Measurements from ENCODE around the gene KATNBL1.
"Not testable (repeated sequence)": the region's sequence is repeated elsewhere in the genome, so short reads cannot be mapped to it uniquely, and the experiment has no call there.

The KATNBL1 gene

DNA sequence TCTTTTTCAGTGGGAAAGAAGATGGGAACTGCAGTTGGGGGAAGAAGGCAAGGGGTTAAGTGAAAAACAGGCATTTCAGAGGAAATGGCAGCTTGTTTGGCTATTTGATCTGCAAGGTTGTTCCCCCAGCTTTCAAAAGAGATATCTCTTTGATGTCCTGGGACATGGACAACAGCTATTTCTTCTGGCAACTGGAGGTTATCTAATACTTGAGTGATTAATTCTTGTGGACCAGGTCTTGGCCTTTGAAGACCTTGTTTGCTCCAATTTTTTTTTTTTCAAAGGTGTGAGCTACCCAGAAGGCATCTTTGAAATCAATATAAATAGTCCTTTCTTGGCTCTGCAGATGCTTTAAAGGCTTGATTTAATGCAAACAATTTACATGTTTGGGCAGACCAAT, 51.5 kb downstream of the KATNBL1 start:
- ATAC-seq (no peak), DNase-seq (ENCODE audit: low spot score in 2 of 2) (no peak)
- Mint-ChIP-seq H3K4me3 (no peak overlapping the region), H3K27ac (no peak overlapping the region), H3K9me3 (peaks cover 20% of the 10 kb centered on the region), H3K4me1 (no peaks in the 10 kb centered on the region), H3K36me3 (peaks cover 55% of the 10 kb centered on the region)

DNA sequence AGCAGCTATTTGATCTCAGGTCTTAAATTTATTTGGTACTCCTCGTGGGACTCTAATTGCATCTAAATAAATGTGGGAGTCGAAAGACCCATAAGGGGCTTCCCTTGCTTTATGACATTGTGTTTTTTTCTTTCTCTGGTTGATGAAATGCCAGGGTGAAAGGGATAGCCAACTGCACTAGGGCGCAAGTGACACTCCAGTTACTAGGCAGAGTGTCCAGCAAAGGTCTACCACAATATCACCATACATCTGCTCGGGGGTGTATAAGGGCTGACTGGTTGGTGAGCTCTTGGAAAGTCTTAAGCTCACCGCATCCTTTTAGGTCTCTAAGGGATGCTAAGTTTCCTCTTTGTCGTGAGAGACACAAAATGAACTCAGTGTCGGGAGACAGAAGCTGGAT, 54.0 kb downstream of the KATNBL1 start:
- ATAC-seq: no peak
- peaks cover 15% of the 10 kb centered on the region for H3K9me3 Mint-ChIP-seq
- no peak overlapping the region for H3K4me3 Mint-ChIP-seq
- peak overlapping the region; percentile 80 for H3K27ac Mint-ChIP-seq
- H3K4me1 Mint-ChIP-seq: no peaks in the 10 kb centered on the region
- peaks cover 71% of the 10 kb centered on the region for H3K36me3 Mint-ChIP-seq
- DNase-seq (ENCODE audit: low spot score in 2 of 2): no peak

- peaks cover 15% of the 10 kb centered on the region for H3K9me3 Mint-ChIP-seq
- no peak overlapping the region for H3K4me3 Mint-ChIP-seq
- peak overlapping the region; percentile 80 for H3K27ac Mint-ChIP-seq
- H3K36me3 Mint-ChIP-seq: peaks cover 72% of the 10 kb centered on the region
- DNase-seq (ENCODE audit: low spot score in 2 of 2) (no peak), ATAC-seq (peak; percentile 96)
- H3K4me1 Mint-ChIP-seq: no peaks in the 10 kb centered on the region
Measured at GRCh38 chr15:34154725-34155204, 55.1 kb downstream of the KATNBL1 start.

DNA sequence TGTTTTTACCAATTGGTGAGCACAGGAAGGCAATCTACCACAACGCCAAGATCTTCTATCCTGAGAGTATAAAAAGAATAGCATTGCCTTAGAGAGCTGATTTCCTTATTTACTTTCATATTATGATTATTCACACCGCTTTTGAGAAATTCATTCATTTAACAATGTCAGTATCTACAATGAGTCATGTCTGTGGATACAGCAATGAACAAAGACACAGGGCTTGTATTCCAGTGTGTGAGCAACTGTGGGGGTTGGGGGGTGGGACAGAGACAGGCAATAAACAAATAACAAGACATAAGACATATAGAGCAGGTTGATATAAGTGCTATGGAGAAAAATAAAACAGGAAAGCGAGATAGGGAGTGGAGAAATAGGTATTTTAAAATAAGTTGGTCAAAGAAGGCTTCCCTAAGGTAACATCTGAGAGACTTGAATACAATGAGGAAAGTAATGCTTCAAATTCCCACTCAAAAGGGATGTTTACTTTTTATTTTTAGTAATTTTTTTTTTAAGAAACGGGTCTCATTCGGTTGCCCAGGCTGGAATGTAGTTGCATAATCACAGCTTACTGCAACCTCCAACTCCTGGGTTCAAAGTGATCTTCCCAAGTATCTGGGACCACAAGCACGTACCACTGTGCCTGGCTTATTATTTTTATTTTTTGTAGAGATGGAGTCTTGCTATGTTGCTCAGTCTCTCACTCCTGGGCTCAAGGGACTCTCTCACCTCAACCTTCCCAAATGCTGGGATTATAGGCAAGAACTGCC, 62.3 kb downstream of the KATNBL1 start:
- Mint-ChIP-seq H3K36me3 (peaks cover 96% of the 10 kb centered on the region), H3K27ac (peak overlapping the region; percentile 55), H3K4me1 (no peaks in the 10 kb centered on the region), H3K9me3 (no peaks in the 10 kb centered on the region), H3K4me3 (no peak overlapping the region)
- ATAC-seq (no peak), DNase-seq (ENCODE audit: low spot score in 2 of 2) (no peak)

DNA sequence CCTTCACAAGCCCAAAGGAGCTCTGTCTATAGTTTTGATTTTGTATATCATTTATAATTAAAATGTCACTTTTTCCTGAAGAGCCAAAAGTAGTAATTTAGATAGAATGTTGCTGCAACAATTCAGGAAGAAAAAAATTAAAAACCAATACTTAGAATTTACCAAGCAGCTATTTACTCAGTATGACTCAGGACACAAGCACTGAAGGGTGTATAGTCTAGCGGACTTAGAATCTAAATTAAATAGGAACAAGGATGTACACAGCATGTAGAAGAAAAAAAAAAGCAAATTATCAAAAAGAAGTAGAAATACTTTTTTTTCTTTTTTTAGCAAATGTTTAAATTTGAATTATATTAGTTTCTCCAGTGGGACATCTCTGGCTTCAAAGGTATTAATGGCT, 76.4 kb downstream of the KATNBL1 start:
- DNase-seq (ENCODE audit: low spot score in 2 of 2) (no peak), ATAC-seq (no peak)
- H3K36me3 Mint-ChIP-seq: no peaks in the 10 kb centered on the region
- no peaks in the 10 kb centered on the region for H3K4me1 Mint-ChIP-seq
- no peak overlapping the region for H3K27ac Mint-ChIP-seq
- H3K4me3 Mint-ChIP-seq: no peak overlapping the region
- peaks cover 3% of the 10 kb centered on the region for H3K9me3 Mint-ChIP-seq

GRCh38 chr15:34132881-34133280, 77.0 kb downstream of the KATNBL1 start:
- ATAC-seq: no peak

GRCh38 chr15:34128898-34129297, 81.0 kb downstream of the KATNBL1 start:
- no peak overlapping the region for H3K4me3 Mint-ChIP-seq

More at GRCh38 chr15:34132881-34133280, 77.0 kb downstream of the KATNBL1 start:
- DNase-seq (ENCODE audit: low spot score in 2 of 2): no peak
- Mint-ChIP-seq H3K4me3 (no peak overlapping the region), H3K4me1 (no peaks in the 10 kb centered on the region), H3K9me3 (peaks cover 3% of the 10 kb centered on the region), H3K27ac (no peak overlapping the region), H3K36me3 (no peaks in the 10 kb centered on the region)

GRCh38 chr15:34126522-34126921, 83.4 kb downstream of the KATNBL1 start:
- no peak for ATAC-seq
- Mint-ChIP-seq H3K4me3 (no peak overlapping the region), H3K27ac (no peak overlapping the region), H3K36me3 (no peaks in the 10 kb centered on the region), H3K9me3 (peaks cover 3% of the 10 kb centered on the region), H3K4me1 (no peaks in the 10 kb centered on the region)
- no peak for DNase-seq (ENCODE audit: low spot score in 2 of 2)

More at GRCh38 chr15:34128898-34129297, 81.0 kb downstream of the KATNBL1 start:
- H3K4me1 Mint-ChIP-seq: no peaks in the 10 kb centered on the region
- ATAC-seq: no peak
- H3K9me3 Mint-ChIP-seq: peaks cover 3% of the 10 kb centered on the region
- DNase-seq (ENCODE audit: low spot score in 2 of 2): no peak
- H3K36me3 Mint-ChIP-seq: no peaks in the 10 kb centered on the region
- no peak overlapping the region for H3K27ac Mint-ChIP-seq

- peaks cover 3% of the 10 kb centered on the region for H3K9me3 Mint-ChIP-seq
- H3K27ac Mint-ChIP-seq: no peak overlapping the region
- DNase-seq (ENCODE audit: low spot score in 2 of 2) (no peak), ATAC-seq (no peak)
- H3K36me3 Mint-ChIP-seq: no peaks in the 10 kb centered on the region
- no peak overlapping the region for H3K4me3 Mint-ChIP-seq
- H3K4me1 Mint-ChIP-seq: no peaks in the 10 kb centered on the region
Measured at GRCh38 chr15:34125945-34126344, 84.0 kb downstream of the KATNBL1 start.

- no peaks in the 10 kb centered on the region for H3K36me3 Mint-ChIP-seq
- ATAC-seq (no peak), DNase-seq (ENCODE audit: low spot score in 2 of 2) (no peak)
- H3K27ac Mint-ChIP-seq: no peak overlapping the region
- H3K9me3 Mint-ChIP-seq: peaks cover 3% of the 10 kb centered on the region
- no peaks in the 10 kb centered on the region for H3K4me1 Mint-ChIP-seq
- H3K4me3 Mint-ChIP-seq: no peak overlapping the region
Measured at GRCh38 chr15:34124651-34125050, 85.2 kb downstream of the KATNBL1 start.

DNA sequence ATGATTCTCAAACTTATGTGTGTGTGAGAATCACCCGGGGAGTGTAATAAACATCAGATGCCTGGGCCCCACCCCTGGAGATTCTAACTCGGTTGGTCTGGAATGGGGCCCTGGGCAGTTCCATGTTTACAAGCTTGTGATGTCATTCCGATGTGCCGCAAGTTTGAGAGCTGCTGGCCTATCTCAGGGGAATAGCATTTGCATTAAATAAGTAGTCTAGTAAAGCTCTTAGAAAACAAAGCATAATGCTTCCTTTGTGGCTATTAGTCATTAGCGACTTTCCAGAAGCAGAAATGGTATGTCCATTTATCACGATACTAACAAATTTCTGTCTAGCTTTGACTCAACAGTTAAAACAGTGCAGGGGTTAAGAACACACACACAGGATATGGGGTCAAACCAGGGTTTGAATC, 87.1 kb downstream of the KATNBL1 start:
- H3K4me1 Mint-ChIP-seq: no peaks in the 10 kb centered on the region
- no peak overlapping the region for H3K4me3 Mint-ChIP-seq
- peak; percentile 46 for ATAC-seq
- no peak for DNase-seq (ENCODE audit: low spot score in 2 of 2)
- no peaks in the 10 kb centered on the region for H3K9me3 Mint-ChIP-seq
- H3K27ac Mint-ChIP-seq: no peak overlapping the region
- H3K36me3 Mint-ChIP-seq: no peaks in the 10 kb centered on the region

GRCh38 chr15:34121786-34122185, 88.1 kb downstream of the KATNBL1 start:
- not testable (repeated sequence) for H3K4me1 Mint-ChIP-seq; H3K9me3 Mint-ChIP-seq; H3K4me3 Mint-ChIP-seq; H3K36me3 Mint-ChIP-seq; H3K27ac Mint-ChIP-seq; ATAC-seq; DNase-seq (ENCODE audit: low spot score in 2 of 2)

GRCh38 chr15:34120420-34120819, 89.5 kb downstream of the KATNBL1 start:
- H3K4me3 Mint-ChIP-seq; H3K27ac Mint-ChIP-seq; ATAC-seq; H3K36me3 Mint-ChIP-seq; DNase-seq (ENCODE audit: low spot score in 2 of 2); H3K4me1 Mint-ChIP-seq; H3K9me3 Mint-ChIP-seq: not testable (repeated sequence)

GRCh38 chr15:34119291-34119690, 90.6 kb downstream of the KATNBL1 start:
- DNase-seq (ENCODE audit: low spot score in 2 of 2): no peak
- Mint-ChIP-seq H3K36me3 (no peaks in the 10 kb centered on the region), H3K27ac (no peak overlapping the region), H3K4me1 (no peaks in the 10 kb centered on the region), H3K4me3 (no peak overlapping the region), H3K9me3 (no peaks in the 10 kb centered on the region)
- ATAC-seq: no peak

- Mint-ChIP-seq H3K4me1 (no peaks in the 10 kb centered on the region), H3K27ac (no peak overlapping the region), H3K4me3 (no peak overlapping the region)
Measured at GRCh38 chr15:34116620-34117019, 93.3 kb downstream of the KATNBL1 start.

DNA sequence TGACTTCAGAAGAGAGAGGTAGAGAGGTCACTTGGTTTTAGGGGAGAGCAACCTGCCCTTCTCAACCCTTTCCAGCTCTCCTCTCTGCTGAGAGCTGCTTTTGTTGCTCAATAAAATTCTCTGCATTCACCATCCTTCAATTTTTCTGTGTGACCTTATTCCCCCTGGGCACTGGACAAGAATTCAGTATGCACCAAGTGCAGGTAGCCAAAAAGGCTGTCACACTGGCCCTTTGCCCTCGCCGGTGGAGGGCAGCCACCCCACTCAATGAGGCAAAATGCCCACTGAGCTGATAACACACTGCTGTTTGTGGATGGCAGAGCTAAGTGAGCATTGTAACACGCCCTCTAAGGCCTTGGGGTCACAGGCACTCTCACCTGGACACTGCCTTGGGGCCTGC, 95.2 kb downstream of the KATNBL1 start:
- no peak for DNase-seq (ENCODE audit: low spot score in 2 of 2)
- Mint-ChIP-seq H3K4me3 (no peak overlapping the region), H3K9me3 (no peaks in the 10 kb centered on the region), H3K27ac (no peak overlapping the region), H3K4me1 (no peaks in the 10 kb centered on the region), H3K36me3 (no peaks in the 10 kb centered on the region)
- ATAC-seq: no peak

More at GRCh38 chr15:34116620-34117019, 93.3 kb downstream of the KATNBL1 start:
- DNase-seq (ENCODE audit: low spot score in 2 of 2) (no peak), ATAC-seq (no peak)
- no peaks in the 10 kb centered on the region for H3K9me3 Mint-ChIP-seq
- no peaks in the 10 kb centered on the region for H3K36me3 Mint-ChIP-seq

All from stimulated activated effector memory CD8-positive, alpha-beta T cell treated with anti-CD3 and anti-CD28 coated beads, Interleukin-12 subunit alpha, Interleukin-12 subunit beta, amount 100 ng/mL, for 72 hours (primary cell).